ENCODE data around the gene IL10RB.
A peak's percentile ranks its signal among the peaks of the same experiment; 100 is the strongest.
"Not testable (repeated sequence)": the region's sequence is repeated elsewhere in the genome, so short reads cannot be mapped to it uniquely, and the experiment has no call there.

Gene IL10RB

DNA sequence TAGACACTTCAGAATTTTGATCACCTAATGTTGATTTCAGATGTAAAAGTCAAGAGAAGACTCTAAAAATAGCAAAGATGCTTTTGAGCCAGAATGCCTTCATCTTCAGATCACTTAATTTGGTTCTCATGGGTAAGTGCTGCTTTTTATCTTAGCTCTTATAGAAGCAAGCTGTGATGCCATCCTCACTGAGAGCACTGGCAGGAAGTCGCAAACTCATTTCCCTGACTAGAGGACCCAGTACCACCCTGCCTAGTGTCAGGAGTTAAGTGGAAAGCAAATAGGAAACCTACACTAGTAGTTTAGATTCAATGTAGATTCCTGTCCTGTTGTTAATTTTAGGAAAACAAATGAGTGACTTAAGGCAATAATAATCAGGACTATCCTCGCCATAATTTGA is 24.3 kb upstream of the IL10RB start:
- DNase-seq = no peak

DNA sequence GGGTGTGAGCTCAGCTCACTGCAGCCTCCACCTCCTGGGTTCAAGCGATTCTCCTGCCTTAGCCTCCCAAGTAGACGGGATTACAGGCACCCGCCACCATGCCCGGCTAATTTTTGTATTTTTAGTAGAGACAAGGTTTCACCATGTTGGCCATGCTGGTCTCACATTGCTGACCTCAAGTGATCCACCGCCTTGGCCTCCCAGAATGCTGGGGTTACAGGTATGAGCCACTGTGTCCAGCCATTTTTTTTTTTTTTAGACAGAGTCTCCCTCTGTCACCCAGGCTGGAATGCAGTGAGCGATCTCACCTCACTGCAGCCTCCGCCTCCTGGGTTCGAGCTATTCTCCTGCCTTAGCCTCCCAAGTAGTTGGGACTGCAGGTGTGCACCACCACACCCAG is 23.3 kb upstream of the IL10RB start:
- not testable (repeated sequence) for DNase-seq

DNA sequence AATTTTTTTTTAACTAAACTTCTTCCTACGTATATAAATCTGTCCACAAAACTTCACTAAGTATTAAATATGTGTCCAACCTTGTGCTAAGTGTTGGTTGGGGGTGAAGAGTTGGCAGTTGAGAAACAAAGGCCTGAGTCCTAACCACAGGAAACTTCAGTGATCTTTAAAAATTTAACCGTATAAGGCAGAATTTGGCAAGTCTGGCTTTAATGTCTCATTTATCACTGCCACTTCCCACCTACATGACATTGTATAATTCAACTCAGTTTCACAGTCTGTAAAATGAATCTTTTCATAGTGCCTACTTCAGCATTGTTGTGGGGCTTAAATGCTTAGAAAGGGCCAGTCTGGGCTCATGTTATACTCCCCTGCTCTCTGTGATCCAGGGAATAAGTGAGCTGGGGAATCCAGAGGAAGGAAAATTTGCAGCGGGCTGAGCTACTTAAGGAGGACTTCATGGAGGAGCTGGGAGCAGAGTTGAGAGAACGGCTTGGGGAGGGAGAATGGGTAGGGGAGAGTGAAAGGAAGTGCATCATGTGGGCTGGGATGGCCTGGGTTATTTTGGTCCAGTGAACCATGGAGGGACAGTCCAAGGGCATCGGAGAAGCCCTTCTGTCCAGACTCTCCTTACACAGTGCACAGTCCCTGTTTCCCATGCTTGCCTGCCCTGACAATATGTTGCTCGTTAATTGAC is 21.9 kb upstream of the IL10RB start:
- no peak for DNase-seq

DNA sequence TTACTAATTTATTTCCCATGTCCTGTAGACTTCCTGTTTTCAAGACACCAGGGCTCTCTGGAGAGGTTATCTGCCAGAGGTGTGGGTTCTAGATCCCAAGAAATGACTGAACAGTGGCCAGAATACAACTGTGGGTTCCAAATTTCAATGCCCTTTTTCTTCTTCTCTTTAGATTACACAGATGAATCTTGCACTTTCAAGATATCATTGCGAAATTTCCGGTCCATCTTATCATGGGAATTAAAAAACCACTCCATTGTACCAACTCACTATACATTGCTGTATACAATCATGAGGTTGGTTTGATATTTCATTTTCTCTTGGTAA is 21.4 kb upstream of the IL10RB start:
- no peak for DNase-seq

DNA sequence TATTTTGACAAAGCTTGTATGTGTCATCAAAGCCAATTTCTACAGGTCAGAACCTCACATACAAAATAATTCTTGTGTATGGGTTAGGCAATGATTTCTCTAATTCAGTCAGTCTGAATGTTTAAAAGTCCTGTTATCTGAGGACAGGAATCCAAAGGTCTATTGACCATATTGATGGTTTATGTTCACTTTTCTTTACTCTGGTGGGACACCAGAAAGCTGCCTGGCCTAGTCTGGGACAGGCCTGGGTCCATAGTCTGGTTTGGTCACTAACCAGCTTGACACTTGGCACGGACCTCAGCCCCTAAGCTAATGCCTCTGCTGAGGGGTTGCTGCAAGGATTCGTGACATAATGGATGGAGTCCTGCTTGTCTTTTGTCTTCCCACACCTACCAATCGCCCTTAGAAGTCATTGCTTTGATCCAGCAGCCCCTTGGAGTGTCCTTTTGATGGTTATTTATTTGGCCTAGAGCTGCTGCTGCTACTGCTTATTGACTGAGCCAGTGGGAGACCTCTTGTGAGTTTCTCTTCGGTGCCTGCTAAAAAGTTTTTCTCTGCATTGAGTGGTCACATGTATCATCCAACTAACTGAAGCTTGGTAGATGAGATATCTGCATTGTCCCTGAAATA is 20.8 kb upstream of the IL10RB start:
- no peak for DNase-seq

DNA sequence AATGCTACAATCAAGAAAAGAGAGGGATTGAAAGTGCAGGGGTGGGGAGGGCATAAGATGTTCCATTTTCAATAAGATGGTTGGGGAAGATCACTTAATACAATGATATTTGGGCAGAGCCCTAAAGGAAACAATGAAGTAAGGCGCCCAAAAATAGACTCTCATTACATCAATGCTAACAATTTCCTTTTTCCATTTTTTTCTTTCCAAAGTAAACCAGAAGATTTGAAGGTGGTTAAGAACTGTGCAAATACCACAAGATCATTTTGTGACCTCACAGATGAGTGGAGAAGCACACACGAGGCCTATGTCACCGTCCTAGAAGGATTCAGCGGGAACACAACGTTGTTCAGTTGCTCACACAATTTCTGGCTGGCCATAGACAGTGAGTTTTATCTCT is 19.7 kb upstream of the IL10RB start:
- DNase-seq = no peak

DNA sequence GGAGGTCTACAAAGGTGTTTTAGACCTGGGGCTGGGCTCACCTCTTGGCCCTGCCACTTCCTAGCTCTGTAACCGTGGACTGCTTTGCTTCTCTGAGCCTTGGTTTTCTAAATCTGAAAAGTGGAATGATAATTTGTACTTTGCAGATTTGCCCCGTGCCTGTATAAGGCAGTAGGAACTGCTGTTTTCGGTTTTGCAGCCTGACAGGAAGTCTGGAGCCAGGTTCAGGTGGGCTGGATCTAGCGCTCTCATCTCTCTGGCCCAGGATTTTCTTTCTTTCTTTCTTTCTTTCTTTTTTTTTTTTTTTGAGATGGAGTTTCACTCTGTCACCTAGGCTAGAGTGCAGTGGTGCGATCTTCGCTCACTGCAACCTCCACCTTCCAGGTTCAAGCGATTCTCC is 19.2 kb upstream of the IL10RB start:
- no peak for DNase-seq

DNA sequence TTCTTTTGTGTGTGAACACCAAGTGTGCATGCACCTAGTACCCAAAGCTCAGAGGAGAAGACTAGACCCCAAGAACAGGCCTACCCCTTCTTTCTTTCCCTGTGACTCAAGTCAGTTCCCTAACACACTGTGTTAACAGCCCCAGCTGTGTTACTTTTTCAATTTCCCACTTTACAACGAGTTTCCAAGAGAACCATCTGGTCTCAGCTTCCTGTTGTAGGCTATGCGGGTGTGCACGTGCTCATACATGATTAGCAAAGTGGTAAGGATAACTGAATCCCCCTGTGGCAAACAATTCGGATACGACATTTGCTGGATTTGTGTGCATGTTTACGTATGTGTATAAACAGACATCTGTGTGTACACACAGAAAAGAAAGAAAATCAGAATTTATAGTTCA is 18.6 kb upstream of the IL10RB start:
- no peak for DNase-seq

DNA sequence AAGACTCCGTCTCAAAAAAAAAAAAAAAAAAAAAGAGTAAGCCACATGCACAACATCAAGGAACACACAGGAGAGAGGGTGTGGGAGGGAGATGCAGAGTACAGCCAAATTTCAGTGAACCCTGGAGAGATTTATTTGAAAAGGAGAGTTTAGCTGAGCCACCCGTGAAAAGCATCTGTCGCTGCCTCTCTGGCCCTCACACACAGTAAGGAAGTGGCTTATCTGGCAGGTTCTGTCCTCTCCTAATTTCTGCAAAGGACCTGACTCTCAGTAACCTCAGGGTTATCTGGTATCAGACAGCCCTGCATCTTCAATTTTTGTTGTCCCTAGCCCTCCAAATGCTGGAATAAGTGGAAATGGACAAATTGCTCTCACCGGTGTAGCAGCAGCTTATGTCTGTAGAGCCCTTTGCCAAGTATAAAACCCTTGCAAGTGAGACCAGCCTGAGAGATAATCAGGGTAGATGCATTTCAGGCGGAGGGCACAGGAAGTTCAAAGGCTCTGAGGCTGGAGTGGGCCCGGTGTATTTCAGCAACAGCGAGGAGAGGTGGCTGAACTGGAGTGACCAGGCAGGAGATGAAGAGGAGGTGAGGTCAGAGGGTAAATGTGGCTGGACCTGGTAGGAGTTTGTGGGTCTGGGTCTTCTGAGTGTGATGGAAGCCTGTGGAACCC is 16.7 kb upstream of the IL10RB start:
- DNase-seq = no peak

DNA sequence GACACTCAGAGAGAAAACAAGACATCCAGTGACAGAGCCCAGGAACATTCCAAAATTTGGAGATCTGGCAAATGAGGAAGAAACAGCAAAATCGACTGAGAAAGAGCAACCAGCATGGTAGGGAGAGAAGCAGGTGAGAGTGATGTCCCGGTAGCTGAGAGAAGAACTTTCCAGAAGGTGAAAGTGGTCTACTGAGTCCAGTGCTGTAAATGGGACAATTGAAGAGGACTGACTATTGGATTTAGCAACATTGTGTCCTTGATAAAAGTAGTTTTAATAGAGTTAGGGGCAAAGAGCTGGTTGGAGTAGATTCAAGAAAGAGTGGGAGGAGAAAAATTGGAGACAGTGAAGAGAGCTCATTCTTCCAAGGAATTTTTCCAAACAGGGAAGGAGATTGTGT is 15.0 kb upstream of the IL10RB start:
- no peak for DNase-seq

DNA sequence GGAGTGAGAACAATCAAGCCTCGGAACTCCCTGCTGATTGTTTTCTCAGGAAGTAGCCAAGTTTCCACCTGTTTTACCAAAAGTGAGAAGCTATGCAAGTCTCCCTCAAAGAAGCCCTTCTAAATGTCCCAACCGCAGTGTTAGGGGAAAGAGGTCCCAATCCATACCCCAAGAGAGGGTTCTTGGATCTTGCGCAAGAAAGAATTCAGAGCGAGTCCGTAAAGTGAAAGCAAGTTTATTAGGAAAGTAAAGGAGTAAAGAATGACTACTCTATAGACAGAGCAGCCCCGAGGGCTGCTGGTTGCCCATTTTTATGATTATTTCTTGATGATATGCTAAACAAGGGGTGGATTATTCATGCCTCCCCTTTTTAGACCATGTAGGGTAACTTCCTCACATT is 12.8 kb upstream of the IL10RB start:
- DNase-seq = not testable (repeated sequence)

DNA sequence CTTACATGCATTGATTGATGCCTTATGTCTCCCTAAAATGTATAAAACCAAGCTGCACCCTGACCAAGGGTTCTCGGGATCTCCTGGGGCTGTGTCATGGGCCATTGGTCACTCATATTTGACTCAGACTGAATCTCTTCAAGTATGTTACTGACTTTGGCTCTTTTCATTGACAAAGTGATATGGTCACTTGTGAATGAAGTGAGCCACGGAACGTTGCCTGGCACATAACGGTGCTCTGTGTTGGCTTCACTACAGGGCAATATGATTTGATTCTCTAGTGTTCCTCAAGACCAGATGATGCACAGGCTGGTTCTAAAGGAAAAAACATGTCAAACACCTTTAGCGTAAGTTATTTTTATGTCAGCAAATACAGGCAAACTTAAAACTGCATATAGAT is 11.4 kb upstream of the IL10RB start:
- DNase-seq = no peak

DNA sequence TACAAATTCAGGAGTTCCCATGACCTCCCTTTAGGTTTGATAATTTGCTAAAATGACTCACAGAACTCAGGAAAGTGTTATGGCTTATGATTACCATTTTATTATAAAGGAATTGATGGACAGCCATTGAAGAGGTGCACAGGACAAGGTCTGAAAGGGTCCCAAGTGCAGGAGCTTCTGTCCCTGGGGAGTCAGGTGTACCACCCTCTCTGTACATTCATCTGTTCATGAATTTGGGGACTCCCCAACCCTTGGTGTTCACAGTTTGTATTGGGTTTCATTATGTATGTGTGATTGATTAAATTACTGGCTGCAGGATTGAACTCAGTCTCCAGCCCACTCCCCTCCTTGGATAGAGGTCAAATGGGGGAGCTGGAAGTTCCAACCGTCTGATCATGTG is 10.8 kb upstream of the IL10RB start:
- no peak for DNase-seq

DNA sequence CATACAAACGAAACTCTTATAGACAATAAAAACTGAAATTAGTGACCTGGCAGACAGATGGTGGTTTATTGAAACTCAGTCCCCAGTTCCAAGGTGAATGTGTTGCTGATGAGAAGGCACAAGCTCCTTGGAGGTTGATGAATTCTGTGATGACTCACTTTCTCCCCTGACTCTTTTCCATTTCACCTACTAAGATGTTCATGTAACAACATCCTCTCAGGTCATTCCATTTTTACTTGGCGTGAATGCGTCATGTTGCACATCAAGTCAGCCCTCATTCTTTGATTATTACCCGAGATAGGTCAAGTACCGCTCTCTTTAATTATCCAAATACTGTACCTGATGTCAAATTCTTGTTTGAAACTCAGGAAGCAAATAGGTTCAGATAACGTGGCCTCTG is 10.1 kb upstream of the IL10RB start:
- DNase-seq = no peak

DNA sequence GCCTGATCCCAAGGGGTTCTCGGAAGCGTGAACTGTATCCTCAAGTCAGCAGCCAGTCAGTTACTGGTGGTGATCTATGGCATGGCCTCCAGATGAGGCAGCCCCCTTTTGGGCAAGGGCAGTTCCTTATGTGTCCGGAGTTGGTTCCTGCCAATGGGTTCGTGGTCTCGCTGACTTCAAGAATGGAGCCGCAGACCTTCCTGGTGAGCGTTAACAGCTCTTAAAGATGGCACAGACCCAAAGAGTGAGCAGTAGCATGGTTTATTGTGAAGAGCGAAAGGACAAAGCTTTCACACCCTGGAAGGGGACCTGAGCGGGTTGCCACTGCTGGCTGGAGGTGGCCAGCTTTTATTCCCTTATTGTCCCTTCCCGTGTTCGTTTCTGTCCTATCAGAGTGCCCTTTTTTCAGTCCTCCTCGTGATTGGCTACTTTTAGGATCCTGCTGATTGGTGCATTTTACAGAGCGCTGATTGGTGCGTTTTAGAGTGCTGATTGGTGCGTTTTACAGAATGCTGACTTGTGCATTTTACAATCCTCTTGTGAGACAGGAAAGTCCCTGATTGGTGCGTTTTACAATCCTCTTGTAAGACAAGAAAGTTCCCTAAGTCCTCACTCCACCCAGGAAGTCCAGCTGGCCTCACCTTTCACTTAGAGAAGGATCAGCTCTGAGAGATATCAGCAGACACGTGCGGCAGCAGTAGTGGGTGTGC is 8.9 kb upstream of the IL10RB start:
- DNase-seq = no peak

DNA sequence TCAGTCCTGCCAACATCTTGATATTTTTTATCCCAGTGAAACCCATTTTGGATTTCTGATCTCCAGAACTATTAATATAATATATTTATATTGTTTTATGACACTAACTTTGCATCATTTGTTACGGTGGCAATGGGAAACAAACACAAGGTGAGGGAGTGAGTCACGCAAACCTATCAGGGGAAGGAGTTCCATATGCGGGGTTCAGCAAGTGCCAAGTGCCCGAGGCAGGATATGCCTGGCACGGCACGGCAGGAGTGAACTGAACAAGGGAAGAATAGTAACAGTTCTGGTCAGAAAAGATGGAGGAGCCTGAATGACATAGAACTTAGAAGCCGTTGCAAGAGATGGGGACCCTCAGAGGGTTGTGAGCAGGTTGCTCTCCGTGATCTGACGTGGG is 7.7 kb upstream of the IL10RB start:
- no peak for DNase-seq

DNA sequence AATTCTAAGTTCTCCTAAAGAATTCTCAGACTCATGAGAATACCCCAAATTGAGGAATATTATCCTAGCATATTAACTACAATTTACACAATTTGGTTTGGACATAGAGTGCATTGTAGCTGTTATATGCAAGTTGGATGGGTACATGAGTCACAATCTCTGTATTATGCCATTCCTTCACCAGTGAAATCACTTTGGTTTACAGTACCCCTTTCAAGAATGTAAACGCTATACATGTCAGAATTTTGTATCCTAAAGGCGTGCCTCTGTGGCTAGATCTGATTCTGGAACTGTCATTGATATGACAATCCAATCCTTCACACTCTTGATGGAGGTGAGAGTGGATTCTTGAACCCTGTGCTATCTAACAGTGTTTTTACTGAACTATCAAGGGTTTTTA is 6.7 kb upstream of the IL10RB start:
- DNase-seq = no peak

DNA sequence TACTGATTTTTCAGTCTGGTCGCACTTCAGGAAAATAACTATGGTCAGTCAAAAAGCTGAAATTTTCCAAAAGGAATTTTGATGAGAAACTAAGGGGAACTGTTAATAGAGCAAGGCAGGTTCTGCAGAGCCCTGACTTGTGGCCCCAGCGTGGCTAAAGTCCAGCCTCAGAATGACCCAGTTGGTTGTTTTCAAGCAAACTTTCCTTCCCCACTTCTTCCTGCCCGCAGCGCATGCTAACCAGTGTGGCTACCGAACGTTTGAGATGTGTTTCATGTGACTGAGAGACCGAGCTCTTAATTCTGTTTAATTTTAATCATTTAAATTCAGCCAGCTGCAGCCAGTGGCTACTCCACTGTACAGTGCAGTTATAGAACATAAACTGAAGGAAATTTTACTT is 6.2 kb upstream of the IL10RB start:
- DNase-seq = no peak

DNA sequence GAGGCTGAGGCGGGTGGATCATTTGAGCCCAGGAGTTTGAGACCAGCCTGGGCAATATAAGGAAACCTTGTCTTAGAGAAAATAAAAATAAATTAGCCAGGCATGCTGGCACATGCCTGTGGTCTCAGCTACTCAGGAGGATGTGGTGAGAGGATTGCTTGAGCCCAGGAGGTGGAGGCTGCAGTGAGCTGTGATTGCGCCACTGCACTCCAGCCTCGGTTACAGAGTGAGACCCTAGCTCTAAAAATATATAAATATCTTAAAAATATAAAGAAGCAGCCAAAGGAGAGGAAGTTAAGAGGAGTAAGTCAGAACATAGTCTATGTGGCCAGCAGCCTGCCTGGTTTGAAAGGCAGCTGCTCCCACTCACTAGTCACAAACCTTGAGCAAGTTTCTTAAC is 4.5 kb upstream of the IL10RB start:
- DNase-seq = no peak

DNA sequence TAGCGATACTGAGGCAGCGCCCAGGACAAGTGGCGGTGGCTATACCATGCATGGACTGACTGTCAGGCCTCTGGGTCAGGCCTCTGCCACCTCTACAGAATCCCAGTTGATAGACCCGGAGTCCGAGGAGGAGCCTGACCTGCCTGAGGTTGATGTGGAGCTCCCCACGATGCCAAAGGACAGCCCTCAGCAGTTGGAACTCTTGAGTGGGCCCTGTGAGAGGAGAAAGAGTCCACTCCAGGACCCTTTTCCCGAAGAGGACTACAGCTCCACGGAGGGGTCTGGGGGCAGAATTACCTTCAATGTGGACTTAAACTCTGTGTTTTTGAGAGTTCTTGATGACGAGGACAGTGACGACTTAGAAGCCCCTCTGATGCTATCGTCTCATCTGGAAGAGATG is 3.2 kb upstream of the IL10RB start:
- DNase-seq = no peak

DNA sequence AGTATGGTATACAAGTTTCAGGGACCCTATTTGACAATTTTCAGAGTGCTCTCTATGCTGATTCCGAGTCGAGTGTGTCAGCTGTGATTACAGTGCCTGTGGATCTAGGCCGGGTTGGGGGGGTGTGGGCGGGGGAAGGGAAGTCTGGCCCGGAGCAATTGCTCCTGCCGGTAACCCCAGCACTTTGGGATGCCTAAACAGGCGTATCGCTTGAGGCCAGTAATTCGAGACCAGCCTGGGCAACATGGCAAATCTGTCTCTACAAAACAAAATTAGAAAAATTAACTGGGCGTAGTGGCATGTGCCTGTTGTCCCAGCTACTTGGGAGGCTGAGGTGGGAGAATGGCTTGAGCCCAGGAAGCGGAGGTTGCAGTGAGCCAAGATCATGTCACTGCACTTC is 1.6 kb upstream of the IL10RB start:
- DNase-seq = no peak

DNA sequence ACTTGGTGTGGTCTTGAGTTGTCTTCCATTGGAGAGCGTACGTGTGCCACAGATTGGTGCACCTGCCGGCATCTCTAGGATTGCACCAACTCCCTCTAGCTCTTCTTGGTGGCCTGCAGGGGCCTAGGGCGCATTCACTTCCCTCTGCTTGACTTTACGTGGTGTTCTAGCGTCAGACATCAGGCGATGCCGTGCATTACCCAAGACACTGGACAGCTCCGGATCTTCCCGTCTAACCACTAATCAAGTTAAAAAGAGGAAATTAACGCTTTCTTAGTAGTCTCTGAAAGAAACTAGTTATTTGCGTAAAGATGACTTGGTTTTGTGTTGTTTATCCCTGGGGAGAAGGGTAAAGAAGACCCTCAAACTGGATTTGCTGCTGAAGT is 510 bp upstream of the IL10RB start:
- DNase-seq = no peak

DNA sequence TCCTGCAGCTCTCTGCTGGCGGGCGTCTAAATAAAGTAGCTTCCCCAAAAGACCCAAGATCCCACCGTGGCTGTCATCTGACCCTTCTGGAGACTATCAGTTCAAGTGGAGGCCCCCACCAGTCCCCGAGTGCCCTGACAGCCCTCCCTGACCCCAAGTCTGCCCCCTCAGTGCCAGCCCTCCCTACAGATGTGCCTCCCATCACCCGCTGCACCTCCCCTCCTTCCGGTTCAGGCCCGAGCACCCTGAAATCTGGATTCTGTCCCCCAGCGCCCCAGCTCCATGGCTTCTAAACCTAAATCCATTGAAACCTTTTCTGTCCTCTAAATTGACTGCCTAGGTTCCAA is 595 bp downstream of the IL10RB start:
- DNase-seq = peak; percentile 15 to 23

DNA sequence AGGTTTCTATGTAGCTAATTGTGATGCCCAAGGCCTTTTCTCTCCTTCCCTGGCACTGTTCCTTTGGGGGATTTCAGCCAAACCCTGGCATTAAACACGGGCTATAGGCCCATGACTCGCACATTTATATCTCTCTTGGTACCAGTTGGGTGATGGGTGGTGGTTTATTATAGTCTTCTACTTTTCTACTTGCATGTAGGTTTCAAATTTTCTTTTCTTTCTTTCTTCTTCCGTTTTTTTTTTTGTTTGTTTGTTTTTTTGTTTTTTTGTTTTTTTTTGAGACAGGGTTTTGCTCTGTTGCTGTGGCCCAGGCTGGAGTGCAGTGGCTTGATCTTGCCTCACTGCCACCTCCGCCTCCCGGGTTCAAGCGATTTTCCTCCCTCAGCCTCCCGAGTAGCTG is 1.1 kb downstream of the IL10RB start:
- DNase-seq = no peak

Data from stimulated activated CD4-positive, alpha-beta T cell treated with anti-CD3 and anti-CD28 coated beads, Interleukin-2, amount 100 ng/mL, for 48 hours (primary cell).